ENCODE data around the gene RNF130.
"Not testable (repeated sequence)": the region's sequence is repeated elsewhere in the genome, so short reads cannot be mapped to it uniquely, and the experiment has no call there.

The RNF130 gene

GRCh38 chr5:179963375-179963774 is 108.2 kb downstream of the RNF130 start:
- no peak for DNase-seq

GRCh38 chr5:179960204-179960831 is 111.2 kb downstream of the RNF130 start:
- DNase-seq: no peak

GRCh38 chr5:179959641-179960040 is 111.9 kb downstream of the RNF130 start:
- DNase-seq: no peak

DNA sequence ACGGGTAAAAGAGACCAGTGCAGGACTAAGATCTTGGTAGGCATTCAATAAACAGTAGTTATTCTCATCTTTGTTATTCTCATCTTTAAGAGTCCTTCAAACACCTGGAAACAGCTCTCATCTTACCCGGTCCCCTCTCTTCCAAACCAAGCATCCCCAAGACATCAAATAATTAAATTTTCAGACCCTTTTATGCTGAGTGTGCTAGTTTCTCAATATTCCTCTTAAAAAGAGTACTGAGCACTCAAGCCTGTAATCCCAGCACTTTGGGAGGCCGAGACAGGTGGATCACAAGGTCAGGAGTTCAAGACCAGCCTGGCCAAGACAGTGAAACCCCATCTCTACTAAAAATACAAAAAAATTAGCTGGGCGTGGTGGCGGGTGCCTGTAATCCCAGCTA is 112.4 kb downstream of the RNF130 start:
- not testable (repeated sequence) for DNase-seq

GRCh38 chr5:179955630-179956029 is 115.9 kb downstream of the RNF130 start:
- no peak for DNase-seq

GRCh38 chr5:179955062-179955461 is 116.5 kb downstream of the RNF130 start:
- no peak for DNase-seq

DNA sequence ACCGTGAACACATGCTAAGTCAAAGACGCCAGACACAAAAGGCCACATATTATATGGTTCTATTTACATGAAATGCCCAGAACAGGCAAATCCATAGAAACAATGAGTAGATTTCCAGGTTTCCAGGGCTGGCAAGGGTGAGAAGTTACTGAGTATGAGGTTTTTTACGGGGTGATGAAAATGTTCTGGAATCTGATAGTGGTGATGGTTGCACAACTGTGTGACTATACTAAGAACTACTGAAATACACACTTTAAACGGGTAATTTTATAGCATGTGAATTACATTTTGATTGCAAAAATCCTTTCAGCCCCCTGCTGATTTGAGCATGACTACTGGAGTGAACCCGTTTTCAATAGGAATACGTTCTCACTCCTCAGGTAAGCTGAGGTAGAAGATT is 117.1 kb downstream of the RNF130 start:
- no peak for DNase-seq

DNA sequence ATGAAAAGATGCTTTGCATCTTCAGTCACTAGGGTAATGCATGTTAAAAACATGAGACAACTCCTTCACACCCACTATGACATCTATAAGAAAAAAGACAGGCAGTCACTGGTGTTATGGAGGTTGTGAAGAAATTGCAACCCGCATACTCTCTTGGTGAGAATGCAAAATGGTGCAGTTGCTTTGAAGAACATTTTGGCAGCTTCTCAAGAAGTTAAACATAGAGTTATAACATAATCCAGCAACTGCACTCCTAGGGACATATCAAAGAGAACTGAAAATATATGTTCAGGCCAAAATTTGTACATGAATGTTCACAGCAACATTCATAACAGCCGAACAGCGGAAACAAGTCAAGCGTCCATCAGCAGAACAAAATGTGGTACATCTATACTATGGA is 117.6 kb downstream of the RNF130 start:
- DNase-seq: no peak

DNA sequence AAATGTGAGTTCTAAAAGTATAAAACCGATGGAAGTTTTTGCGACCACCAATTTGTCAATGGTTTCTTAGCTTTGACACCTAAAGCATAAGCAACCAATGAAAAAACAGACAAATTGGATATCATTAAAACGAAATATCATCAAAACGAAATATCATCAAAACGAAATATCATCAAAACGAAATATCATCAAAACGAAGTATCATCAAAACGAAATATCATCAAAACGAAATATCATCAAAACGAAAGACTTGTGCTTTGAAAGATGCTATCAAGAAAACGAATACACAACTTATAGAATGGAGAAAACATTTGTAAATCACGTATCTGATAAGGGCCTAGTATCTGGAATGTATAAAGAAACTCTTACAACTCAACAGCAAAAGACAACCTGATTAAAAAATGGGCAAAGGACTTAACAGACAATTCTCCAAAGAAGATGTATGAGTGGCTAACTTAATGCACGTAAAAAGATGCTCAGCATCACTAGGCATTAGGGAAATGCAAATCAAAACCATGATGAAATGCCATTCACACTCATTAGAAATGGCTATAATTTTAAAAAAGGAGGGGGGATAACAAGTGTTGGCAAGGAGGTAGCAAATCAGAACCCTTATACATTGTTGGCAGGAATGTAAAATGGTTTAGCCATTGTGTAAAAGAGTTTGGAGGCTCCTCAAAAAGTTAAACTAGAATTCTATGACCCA is 134.4 kb downstream of the RNF130 start:
- no peak for DNase-seq

GRCh38 chr5:179930788-179931473 is 140.6 kb downstream of the RNF130 start:
- DNase-seq: no peak

GRCh38 chr5:179927824-179928223 is 143.7 kb downstream of the RNF130 start:
- no peak for DNase-seq

- no peak for DNase-seq
Measured at GRCh38 chr5:179926657-179927056, 144.9 kb downstream of the RNF130 start.

DNA sequence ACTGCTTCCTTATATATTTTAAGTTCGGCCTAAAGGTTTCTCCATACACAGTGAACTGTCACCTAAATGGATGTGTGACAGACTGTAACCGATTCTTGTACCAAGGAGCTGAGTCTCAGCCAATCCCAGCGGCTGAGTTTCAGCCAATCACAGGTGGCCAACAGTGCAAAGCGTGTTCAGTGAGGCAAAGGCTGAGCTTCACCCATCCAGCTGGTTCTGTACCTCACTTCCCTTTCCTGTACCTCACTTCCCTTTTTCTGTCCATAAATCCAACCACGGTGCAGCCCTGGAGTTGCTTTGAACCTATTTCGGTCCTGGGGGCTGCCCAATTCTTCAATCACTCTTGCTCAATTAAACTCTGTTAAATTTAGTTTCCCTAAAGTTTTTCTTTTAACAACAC is 148.1 kb downstream of the RNF130 start:
- no peak for DNase-seq

- no peak for DNase-seq
Measured at GRCh38 chr5:179920175-179920574, 151.4 kb downstream of the RNF130 start.

GRCh38 chr5:179919487-179920060 is 152.0 kb downstream of the RNF130 start:
- DNase-seq: no peak

GRCh38 chr5:179918742-179919486 is 152.6 kb downstream of the RNF130 start:
- no peak for DNase-seq

GRCh38 chr5:179916523-179916922 is 155.0 kb downstream of the RNF130 start:
- no peak for DNase-seq

GRCh38 chr5:179915406-179915935 is 156.1 kb downstream of the RNF130 start:
- DNase-seq: no peak

- DNase-seq: no peak
Measured at GRCh38 chr5:179914032-179914755, 157.4 kb downstream of the RNF130 start.

DNA sequence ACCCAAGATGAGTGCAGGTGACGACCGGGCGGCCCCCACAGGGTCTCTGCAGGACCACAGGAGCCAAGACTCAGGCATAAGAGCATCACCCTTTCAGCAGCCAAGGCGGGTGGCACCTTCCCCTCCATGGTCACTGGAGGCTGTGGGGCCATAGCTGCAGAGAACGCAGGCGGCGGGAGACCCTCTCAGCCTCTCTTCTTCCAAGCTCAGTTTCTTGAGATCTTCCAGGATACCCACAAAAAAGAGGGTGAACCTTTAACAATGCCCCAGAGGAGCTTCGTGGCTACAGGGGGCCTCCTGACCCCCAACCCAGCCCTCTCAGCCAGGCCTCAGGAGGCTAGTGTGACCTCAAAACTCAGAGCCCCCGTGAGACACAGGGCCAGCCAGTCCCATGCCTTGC is 158.1 kb downstream of the RNF130 start:
- no peak for DNase-seq

- no peak for DNase-seq
Measured at GRCh38 chr5:179912951-179913350, 158.6 kb downstream of the RNF130 start.

GRCh38 chr5:179912386-179912785 is 159.2 kb downstream of the RNF130 start:
- no peak for DNase-seq
